WTC11 (cell line): Measurements from ENCODE around the gene NAALADL2. TPM values are rescaled to one million over a fixed set of nuclear protein-coding genes. Genes with fewer than 3 reads are reported as not detected.

Experiments
- ATAC-seq: fragments of 200-7000 bp; cut with Tn5 transposase; 2 replicates; pipeline ENCODE4 v1.10.0; 2021; ENCODE audit warnings: mild to moderate bottlenecking, moderate library complexity
- CTCF ChIA-PET: fragments of 300-600 bp; sonication (Branson Sonifier 250); formaldehyde crosslinking; loops from one replicate; lab custom pipeline; 2021; ENCODE audit warnings: antibody characterized with exemption; lab: Charles Lee
- POLR2A ChIA-PET: fragments of 350-600 bp; sonication (Branson Sonifier 250); formaldehyde crosslinking; loops from one replicate; lab custom pipeline; 2021; ENCODE audit warnings: antibody characterized with exemption; lab: Charles Lee
- DNase-seq: peaks from one replicate; pipeline ENCODE4 v3.0.0; 2021; ENCODE audit warnings: low spot score
- H3K27ac Mint-ChIP-seq: 2 replicates; pipeline ENCODE4 v1.8.0; 2021; ENCODE audit warnings: mixed read lengths
- H3K27me3 Mint-ChIP-seq: 2 replicates; pipeline ENCODE4 v1.8.0; 2021; ENCODE audit warnings: low read depth, mild to moderate bottlenecking, moderate library complexity, mixed read lengths
- H3K36me3 Mint-ChIP-seq: 2 replicates; pipeline ENCODE4 v1.8.0; 2021; ENCODE audit warnings: mixed read lengths
- H3K4me1 Mint-ChIP-seq: 2 replicates; pipeline ENCODE4 v1.8.0; 2022; ENCODE audit warnings: mixed read lengths
- H3K4me3 Mint-ChIP-seq: 2 replicates; pipeline ENCODE4 v1.8.0; 2021; ENCODE audit warnings: mild to moderate bottlenecking, moderate library complexity, mixed read lengths
- H3K9me3 Mint-ChIP-seq: 2 replicates; pipeline ENCODE4 v1.8.0; 2021; ENCODE audit warnings: mixed read lengths
- ATF3 ChIP-seq: sonication (generic); formaldehyde crosslinking; conservative IDR thresholded peaks from 2 replicates; pipeline ENCODE4 v1.8.1; 2022; ENCODE audit warnings: mild to moderate bottlenecking, missing genetic modification reagents
- E2F1 ChIP-seq: sonication (generic); formaldehyde crosslinking; IDR thresholded peaks from 2 replicates; pipeline ENCODE4 v1.8.0; 2022; ENCODE audit warnings: mild to moderate bottlenecking, missing genetic modification reagents
- E2F5 ChIP-seq: sonication (generic); formaldehyde crosslinking; IDR thresholded peaks from 2 replicates; pipeline ENCODE4 v1.8.1; 2022; ENCODE audit warnings: mild to moderate bottlenecking, moderate library complexity, missing genetic modification reagents
- ERG ChIP-seq: fragments of 250-450 bp; sonication (Bioruptor Pico); IDR thresholded peaks from 2 replicates; pipeline ENCODE4 v1.8.0; 2021; ENCODE audit warnings: mild to moderate bottlenecking
- FOXJ3 ChIP-seq: sonication (generic); formaldehyde crosslinking; IDR thresholded peaks from 2 replicates; pipeline ENCODE4 v1.9.0; 2021; ENCODE audit warnings: missing genetic modification reagents, mild to moderate bottlenecking, borderline replicate concordance
- FOXK1 ChIP-seq: sonication (generic); formaldehyde crosslinking; IDR thresholded peaks from 2 replicates; pipeline ENCODE4 v1.8.0; 2022; ENCODE audit warnings: mild to moderate bottlenecking, moderate library complexity, missing genetic modification reagents
- NFYB ChIP-seq: sonication (generic); formaldehyde crosslinking; conservative IDR thresholded peaks from 2 replicates; pipeline ENCODE4 v1.8.0; 2022; ENCODE audit warnings: low read depth, missing genetic modification reagents
- NR1H2 ChIP-seq: sonication (generic); formaldehyde crosslinking; IDR thresholded peaks from 2 replicates; pipeline ENCODE4 v1.9.0; 2021; ENCODE audit warnings: mild to moderate bottlenecking, moderate library complexity, missing genetic modification reagents
- NR3C1 ChIP-seq: sonication (generic); formaldehyde crosslinking; conservative IDR thresholded peaks from 2 replicates; pipeline ENCODE4 v1.8.1; 2023; ENCODE audit warnings: low read depth, mild to moderate bottlenecking, missing genetic modification reagents
- RELA ChIP-seq: sonication (generic); formaldehyde crosslinking; IDR thresholded peaks from 2 replicates; pipeline ENCODE4 v1.8.1; 2022; ENCODE audit warnings: missing genetic modification reagents, mild to moderate bottlenecking, borderline replicate concordance
- RORB ChIP-seq: fragments of 250-450 bp; sonication (Bioruptor Pico); IDR thresholded peaks from 2 replicates; pipeline ENCODE4 v1.9.0; 2021; ENCODE audit warnings: mild to moderate bottlenecking
- SMAD4 ChIP-seq: sonication (generic); formaldehyde crosslinking; IDR thresholded peaks from 2 replicates; pipeline ENCODE4 v1.8.0; 2022; ENCODE audit warnings: mild to moderate bottlenecking, missing genetic modification reagents
- SP1 ChIP-seq: sonication (generic); formaldehyde crosslinking; conservative IDR thresholded peaks from 2 replicates; pipeline ENCODE4 v1.8.1; 2022; ENCODE audit warnings: missing genetic modification reagents
- TEAD4 ChIP-seq: sonication (generic); formaldehyde crosslinking; IDR thresholded peaks from 2 replicates; pipeline ENCODE4 v1.8.0; 2022; ENCODE audit warnings: mild to moderate bottlenecking, missing genetic modification reagents
- TP53 ChIP-seq: sonication (generic); formaldehyde crosslinking; IDR thresholded peaks from 2 replicates; pipeline ENCODE4 v1.8.1; 2023; ENCODE audit warnings: mild to moderate bottlenecking, missing genetic modification reagents
- ZNF121 ChIP-seq: sonication (generic); formaldehyde crosslinking; IDR thresholded peaks from 2 replicates; pipeline ENCODE4 v1.8.0; 2023; ENCODE audit warnings: missing genetic modification reagents
- ZNF263 ChIP-seq: sonication (generic); formaldehyde crosslinking; IDR thresholded peaks from 2 replicates; pipeline ENCODE4 v1.8.1; 2022; ENCODE audit warnings: low read depth, mild to moderate bottlenecking, moderate library complexity, missing genetic modification reagents
- total RNA-seq: library from RNA; stranded (reverse); gene quantifications from 3 replicates; pipeline ENCODE4 v1.2.3, GENCODE V29; 2021
- TF ChIP-seq, protein P1 (sequence below): sonication (generic); formaldehyde crosslinking; IDR thresholded peaks from 2 replicates; pipeline ENCODE4 v1.8.0; 2022; ENCODE audit warnings: mild to moderate bottlenecking, missing genetic modification reagents
- TF ChIP-seq, protein P2 (sequence below): sonication (generic); formaldehyde crosslinking; IDR thresholded peaks from 2 replicates; pipeline ENCODE4 v1.8.1; 2022; ENCODE audit warnings: low read depth, missing genetic modification reagents, borderline replicate concordance
- TF ChIP-seq, protein P3 (sequence below): fragments of 250-450 bp; sonication (Bioruptor Pico); IDR thresholded peaks from 2 replicates; pipeline ENCODE4 v1.9.0; 2021; ENCODE audit warnings: mild to moderate bottlenecking
- TF ChIP-seq, protein P4 (sequence below): sonication (generic); formaldehyde crosslinking; IDR thresholded peaks from 2 replicates; pipeline ENCODE4 v1.8.0; 2023; ENCODE audit warnings: missing genetic modification reagents

Gene NAALADL2
- total RNA-seq, 1 experiment from 2014 or later = 1.2 TPM

DNA sequence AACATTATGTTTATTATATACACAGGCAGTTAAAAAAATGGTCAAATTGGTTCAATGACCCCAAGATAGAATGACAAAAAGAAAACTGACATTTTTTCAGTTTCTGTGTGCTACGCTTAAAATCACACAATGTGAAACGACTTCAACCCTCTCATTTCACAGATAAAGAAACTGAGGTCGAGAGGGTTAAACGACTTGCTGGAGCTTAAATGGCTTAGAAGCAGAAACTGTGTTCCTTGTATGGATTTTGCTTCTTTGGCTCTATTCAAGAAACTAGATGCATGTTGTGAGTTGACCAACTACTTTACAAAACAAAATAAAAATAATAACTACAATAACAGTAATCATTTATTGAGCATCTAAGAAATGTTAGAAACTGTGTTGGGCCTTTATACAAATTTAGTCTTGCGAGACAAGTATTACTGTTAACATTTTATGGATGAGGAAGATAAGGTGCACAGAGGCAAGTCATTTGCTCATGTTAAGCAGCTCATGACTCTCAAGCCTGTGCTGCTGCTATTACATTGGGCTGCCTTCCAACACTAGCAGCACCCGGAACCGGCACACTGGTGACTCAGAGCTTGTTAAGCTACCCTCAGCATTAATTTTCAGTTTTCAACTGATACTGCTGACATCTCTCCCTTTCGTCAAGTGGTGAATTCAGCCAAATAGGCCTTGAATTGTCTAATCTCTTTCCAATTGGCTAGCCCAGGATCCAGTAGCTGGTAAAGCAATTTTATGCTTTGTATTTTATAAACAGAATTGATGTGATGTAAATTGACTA, 487.6 kb downstream of the NAALADL2 start:
- POLR2A ChIA-PET = no interaction called here
- DNase-seq (no peak), ATAC-seq (no peak)
- Mint-ChIP-seq H3K27me3 (no peaks in the 10 kb centered on the region), H3K4me1 (no peaks in the 10 kb centered on the region), H3K27ac (no peak overlapping the region)
- CTCF ChIA-PET = interaction anchor here (0.6 kb wide), 1 partner anchor 89 kb away, joined by 3 read pairs; no protein-coding TSS in a partner anchor
- TF ChIP-seq ATF3 (CRISPR knock-in tag) (no peak), ZNF263 (no peak), RELA (no peak), SMAD4 (CRISPR knock-in tag) (no peak), E2F5 (no peak), TP53 (CRISPR knock-in tag) (no peak), NR3C1 (CRISPR knock-in tag) (no peak)
- TF ChIP-seq, protein P1, sequence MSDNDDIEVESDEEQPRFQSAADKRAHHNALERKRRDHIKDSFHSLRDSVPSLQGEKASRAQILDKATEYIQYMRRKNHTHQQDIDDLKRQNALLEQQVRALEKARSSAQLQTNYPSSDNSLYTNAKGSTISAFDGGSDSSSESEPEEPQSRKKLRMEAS = no peak
- TF ChIP-seq, protein P2, sequence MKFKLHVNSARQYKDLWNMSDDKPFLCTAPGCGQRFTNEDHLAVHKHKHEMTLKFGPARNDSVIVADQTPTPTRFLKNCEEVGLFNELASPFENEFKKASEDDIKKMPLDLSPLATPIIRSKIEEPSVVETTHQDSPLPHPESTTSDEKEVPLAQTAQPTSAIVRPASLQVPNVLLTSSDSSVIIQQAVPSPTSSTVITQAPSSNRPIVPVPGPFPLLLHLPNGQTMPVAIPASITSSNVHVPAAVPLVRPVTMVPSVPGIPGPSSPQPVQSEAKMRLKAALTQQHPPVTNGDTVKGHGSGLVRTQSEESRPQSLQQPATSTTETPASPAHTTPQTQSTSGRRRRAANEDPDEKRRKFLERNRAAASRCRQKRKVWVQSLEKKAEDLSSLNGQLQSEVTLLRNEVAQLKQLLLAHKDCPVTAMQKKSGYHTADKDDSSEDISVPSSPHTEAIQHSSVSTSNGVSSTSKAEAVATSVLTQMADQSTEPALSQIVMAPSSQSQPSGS (CRISPR knock-in tag) = no peak
- TF ChIP-seq, all 79 proteins: peak for 0
- Mint-ChIP-seq H3K36me3 (no peaks in the 10 kb centered on the region), H3K4me3 (no peak overlapping the region), H3K9me3 (no peaks in the 10 kb centered on the region)

DNA sequence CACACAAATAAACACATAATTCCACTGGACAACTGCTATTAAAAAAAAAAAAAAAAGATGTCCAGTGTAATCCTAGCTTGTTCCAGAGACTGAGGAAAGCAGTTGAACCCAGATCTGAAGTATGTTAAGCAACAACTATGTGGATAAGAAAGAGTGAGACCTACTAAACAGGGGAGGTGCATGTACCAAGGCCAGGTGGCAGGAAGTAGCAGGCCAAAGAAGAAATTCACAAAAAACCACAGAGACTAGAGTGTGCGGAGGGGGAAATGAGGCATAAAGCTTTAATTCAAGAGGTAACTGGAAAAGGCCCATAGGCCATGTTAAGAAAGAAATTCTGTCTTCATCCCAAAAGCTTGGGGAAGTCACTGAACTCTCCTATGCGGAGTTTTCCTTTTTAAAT, 490.0 kb downstream of the NAALADL2 start:
- CTCF ChIA-PET = no interaction called here
- no peak for ATAC-seq
- no peak for DNase-seq
- H3K27ac Mint-ChIP-seq = no peak overlapping the region
- no peak overlapping the region for H3K4me3 Mint-ChIP-seq
- TF ChIP-seq NR1H2 (CRISPR knock-in tag) = no peak
- TF ChIP-seq, protein P3, sequence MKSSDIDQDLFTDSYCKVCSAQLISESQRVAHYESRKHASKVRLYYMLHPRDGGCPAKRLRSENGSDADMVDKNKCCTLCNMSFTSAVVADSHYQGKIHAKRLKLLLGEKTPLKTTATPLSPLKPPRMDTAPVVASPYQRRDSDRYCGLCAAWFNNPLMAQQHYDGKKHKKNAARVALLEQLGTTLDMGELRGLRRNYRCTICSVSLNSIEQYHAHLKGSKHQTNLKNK (CRISPR knock-in tag) = no peak
- no peak for TF ChIP-seq TEAD4 (CRISPR knock-in tag)
- TF ChIP-seq E2F1 (CRISPR knock-in tag) = no peak
- no peak for TF ChIP-seq FOXJ3 (CRISPR knock-in tag)
- TF ChIP-seq, protein P4, sequence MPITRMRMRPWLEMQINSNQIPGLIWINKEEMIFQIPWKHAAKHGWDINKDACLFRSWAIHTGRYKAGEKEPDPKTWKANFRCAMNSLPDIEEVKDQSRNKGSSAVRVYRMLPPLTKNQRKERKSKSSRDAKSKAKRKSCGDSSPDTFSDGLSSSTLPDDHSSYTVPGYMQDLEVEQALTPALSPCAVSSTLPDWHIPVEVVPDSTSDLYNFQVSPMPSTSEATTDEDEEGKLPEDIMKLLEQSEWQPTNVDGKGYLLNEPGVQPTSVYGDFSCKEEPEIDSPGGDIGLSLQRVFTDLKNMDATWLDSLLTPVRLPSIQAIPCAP (CRISPR knock-in tag) = no peak
- TF ChIP-seq FOXK1 (CRISPR knock-in tag) = no peak
- no peak for TF ChIP-seq RORB (CRISPR knock-in tag)
- TF ChIP-seq ZNF121 (CRISPR knock-in tag) = no peak
- TF ChIP-seq ERG = no peak
- TF ChIP-seq NFYB (CRISPR knock-in tag) = no peak
- no peak for TF ChIP-seq SP1 (CRISPR knock-in tag)
- H3K4me1 Mint-ChIP-seq = no peaks in the 10 kb centered on the region
- H3K27me3 Mint-ChIP-seq = no peaks in the 10 kb centered on the region
- H3K9me3 Mint-ChIP-seq = no peaks in the 10 kb centered on the region
- POLR2A ChIA-PET = no interaction called here
- no peaks in the 10 kb centered on the region for H3K36me3 Mint-ChIP-seq
